ENCODE data around the gene LEF1. TPM values are rescaled to one million over a fixed set of nuclear protein-coding genes. Genes with fewer than 3 reads are reported as not detected.

Gene LEF1
- total RNA-seq, 1 donor from 2014 or later, result 1.7 TPM

GRCh38 chr4:108029731-108030130 is 139.0 kb downstream of the LEF1 start:
- H3K9me3 Mint-ChIP-seq (ENCODE audit: unreplicated experiment), result no peaks in the 10 kb centered on the region
- no peak for TF ChIP-seq CTCF (IDR thresholded peaks at IDR 0.05)
- DNase-seq (ENCODE audit: extremely low spot score, unreplicated experiment), result no peak
- no peak overlapping the region for H3K27ac Mint-ChIP-seq (ENCODE audit: unreplicated experiment)
- no peaks in the 10 kb centered on the region for H3K4me1 Mint-ChIP-seq (ENCODE audit: unreplicated experiment)
- peaks cover 24% of the 10 kb centered on the region for H3K36me3 Mint-ChIP-seq (ENCODE audit: unreplicated experiment)
- H3K4me3 Mint-ChIP-seq (ENCODE audit: unreplicated experiment), result no peak overlapping the region
- H3K27me3 Mint-ChIP-seq (ENCODE audit: unreplicated experiment), result no peaks in the 10 kb centered on the region

GRCh38 chr4:108029016-108029720 is 139.6 kb downstream of the LEF1 start:
- H3K4me3 Mint-ChIP-seq (ENCODE audit: unreplicated experiment), result no peak overlapping the region
- H3K27me3 Mint-ChIP-seq (ENCODE audit: unreplicated experiment), result no peaks in the 10 kb centered on the region
- DNase-seq (ENCODE audit: extremely low spot score, unreplicated experiment), result no peak
- H3K9me3 Mint-ChIP-seq (ENCODE audit: unreplicated experiment), result no peaks in the 10 kb centered on the region
- no peaks in the 10 kb centered on the region for H3K4me1 Mint-ChIP-seq (ENCODE audit: unreplicated experiment)
- no peak overlapping the region for H3K27ac Mint-ChIP-seq (ENCODE audit: unreplicated experiment)
- peaks cover 28% of the 10 kb centered on the region for H3K36me3 Mint-ChIP-seq (ENCODE audit: unreplicated experiment)
- TF ChIP-seq CTCF (IDR thresholded peaks at IDR 0.05), result no peak

GRCh38 chr4:108024878-108025165 is 143.9 kb downstream of the LEF1 start:
- H3K36me3 Mint-ChIP-seq (ENCODE audit: unreplicated experiment), result peaks cover 32% of the 10 kb centered on the region
- no peak for TF ChIP-seq CTCF (IDR thresholded peaks at IDR 0.05)
- H3K4me1 Mint-ChIP-seq (ENCODE audit: unreplicated experiment), result no peaks in the 10 kb centered on the region
- no peaks in the 10 kb centered on the region for H3K27me3 Mint-ChIP-seq (ENCODE audit: unreplicated experiment)
- no peaks in the 10 kb centered on the region for H3K9me3 Mint-ChIP-seq (ENCODE audit: unreplicated experiment)
- H3K27ac Mint-ChIP-seq (ENCODE audit: unreplicated experiment), result no peak overlapping the region
- no peak for DNase-seq (ENCODE audit: extremely low spot score, unreplicated experiment)
- H3K4me3 Mint-ChIP-seq (ENCODE audit: unreplicated experiment), result no peak overlapping the region

GRCh38 chr4:108024085-108024877 is 144.5 kb downstream of the LEF1 start:
- Mint-ChIP-seq H3K27me3 (ENCODE audit: unreplicated experiment) (no peaks in the 10 kb centered on the region), H3K27ac (ENCODE audit: unreplicated experiment) (no peak overlapping the region), H3K4me3 (ENCODE audit: unreplicated experiment) (no peak overlapping the region), H3K36me3 (ENCODE audit: unreplicated experiment) (peaks cover 30% of the 10 kb centered on the region), H3K4me1 (ENCODE audit: unreplicated experiment) (no peaks in the 10 kb centered on the region), H3K9me3 (ENCODE audit: unreplicated experiment) (no peaks in the 10 kb centered on the region)
- TF ChIP-seq CTCF (IDR thresholded peaks at IDR 0.05), result no peak
- no peak for DNase-seq (ENCODE audit: extremely low spot score, unreplicated experiment)

- peaks cover 22% of the 10 kb centered on the region for H3K36me3 Mint-ChIP-seq (ENCODE audit: unreplicated experiment)
- no peaks in the 10 kb centered on the region for H3K27me3 Mint-ChIP-seq (ENCODE audit: unreplicated experiment)
- no peaks in the 10 kb centered on the region for H3K9me3 Mint-ChIP-seq (ENCODE audit: unreplicated experiment)
- no peaks in the 10 kb centered on the region for H3K4me1 Mint-ChIP-seq (ENCODE audit: unreplicated experiment)
- no peak overlapping the region for H3K4me3 Mint-ChIP-seq (ENCODE audit: unreplicated experiment)
- DNase-seq (ENCODE audit: extremely low spot score, unreplicated experiment), result no peak
- no peak overlapping the region for H3K27ac Mint-ChIP-seq (ENCODE audit: unreplicated experiment)
- TF ChIP-seq CTCF (IDR thresholded peaks at IDR 0.05), result no peak
Measured at GRCh38 chr4:108018884-108019187, 149.9 kb downstream of the LEF1 start.
